HG02798 (cell line): ENCODE results near the gene TBCC.
"Not testable (repeated sequence)": the region's sequence is repeated elsewhere in the genome, so short reads cannot be mapped to it uniquely, and the experiment has no call there.

ENCODE experiments used
- ATAC-seq: cut with Tn5 transposase; IDR thresholded peaks from one replicate; pipeline ENCODE4 v1.9.1; 2021; ENCODE audit warnings: mild to moderate bottlenecking; ENCODE audit not compliant: unreplicated experiment, poor library complexity

Gene TBCC

GRCh38 chr6:42704251-42704936 is 41.5 kb downstream of the TBCC start:
- ATAC-seq, result no peak

- not testable (repeated sequence) for ATAC-seq
These were observed 43.1 kb downstream of the TBCC start for GRCh38 chr6:42702786-42703185.

- no peak for ATAC-seq
These were observed 43.7 kb downstream of the TBCC start for GRCh38 chr6:42702200-42702599.

- no peak for ATAC-seq
These were observed 47.7 kb downstream of the TBCC start for GRCh38 chr6:42698217-42698616.

- no peak for ATAC-seq
These were observed 48.6 kb downstream of the TBCC start for GRCh38 chr6:42697268-42697655.

- no peak for ATAC-seq
These were observed 49.2 kb downstream of the TBCC start for GRCh38 chr6:42696526-42697267.

- no peak for ATAC-seq
These were observed 51.3 kb downstream of the TBCC start for GRCh38 chr6:42694586-42694985.
